Stimulated activated CD4-positive, alpha-beta T cell treated with anti-CD3 and anti-CD28 coated beads, Interleukin-12 subunit alpha, Interleukin-12 subunit beta, amount 100 ng/mL, for 4 hours (primary cell): ENCODE results near the gene ABHD16A.

ENCODE experiments used
- DNase-seq: peaks from one replicate; pipeline ENCODE4 v3.0.0-alpha.2; 2020

Gene ABHD16A

GRCh38 chr6:31730631-31731086 lies 27.5 kb upstream of the ABHD16A start:
- no peak for DNase-seq

GRCh38 chr6:31729979-31730630 lies 27.0 kb upstream of the ABHD16A start:
- DNase-seq: peak; percentile 68

- peak; percentile 74 for DNase-seq
Observed at GRCh38 chr6:31729515-31729978, 26.4 kb upstream of the ABHD16A start.

- DNase-seq: no peak
Observed at GRCh38 chr6:31728767-31729514, 25.8 kb upstream of the ABHD16A start, which contains the start of gene DDAH2. Gene DDAH2 (minus strand): TSS chr6:31729299. CDS start chr6:31729161, 138 bp downstream.

GRCh38 chr6:31727717-31728671 lies 24.9 kb upstream of the ABHD16A start:
- no peak for DNase-seq

- no peak for DNase-seq
Observed at GRCh38 chr6:31727034-31727716, 24.1 kb upstream of the ABHD16A start.

GRCh38 chr6:31725502-31726350 lies 22.6 kb upstream of the ABHD16A start:
- no peak for DNase-seq

GRCh38 chr6:31723980-31724691 lies 21.0 kb upstream of the ABHD16A start:
- no peak for DNase-seq

- no peak for DNase-seq
Observed at GRCh38 chr6:31723245-31723979, 20.3 kb upstream of the ABHD16A start, which contains the start of gene MPIG6B. Gene MPIG6B (plus strand): TSS chr6:31723373. CDS start chr6:31723384, 11 bp downstream.

GRCh38 chr6:31722173-31722572 lies 19.0 kb upstream of the ABHD16A start:
- no peak for DNase-seq

GRCh38 chr6:31721351-31722020 lies 18.4 kb upstream of the ABHD16A start, which contains the start of gene LY6G6C:
Gene LY6G6C (minus strand): TSS chr6:31721746. CDS start chr6:31721679, 67 bp downstream.
- DNase-seq: no peak

GRCh38 chr6:31720196-31720770 lies 17.2 kb upstream of the ABHD16A start:
- DNase-seq: no peak

- no peak for DNase-seq
Observed at GRCh38 chr6:31719001-31719400, 15.9 kb upstream of the ABHD16A start.

GRCh38 chr6:31718265-31718664 lies 15.1 kb upstream of the ABHD16A start:
- no peak for DNase-seq

- no peak for DNase-seq
Observed at GRCh38 chr6:31717499-31718222, 14.5 kb upstream of the ABHD16A start.

- DNase-seq: no peak
Observed at GRCh38 chr6:31715022-31715958, 12.2 kb upstream of the ABHD16A start, which contains the start of gene LY6G6D. Gene LY6G6D (plus strand): TSS chr6:31715348. CDS start chr6:31715356, 8 bp downstream.
